ENCODE measurements around the gene DYSF. TPM values are rescaled to one million over a fixed set of nuclear protein-coding genes. Genes with fewer than 3 reads are reported as not detected.
"Not testable (repeated sequence)": the region's sequence is repeated elsewhere in the genome, so short reads cannot be mapped to it uniquely, and the experiment has no call there.

The DYSF gene
- total RNA-seq, 1 donor from 2014 or later = 72.0 TPM

DNA sequence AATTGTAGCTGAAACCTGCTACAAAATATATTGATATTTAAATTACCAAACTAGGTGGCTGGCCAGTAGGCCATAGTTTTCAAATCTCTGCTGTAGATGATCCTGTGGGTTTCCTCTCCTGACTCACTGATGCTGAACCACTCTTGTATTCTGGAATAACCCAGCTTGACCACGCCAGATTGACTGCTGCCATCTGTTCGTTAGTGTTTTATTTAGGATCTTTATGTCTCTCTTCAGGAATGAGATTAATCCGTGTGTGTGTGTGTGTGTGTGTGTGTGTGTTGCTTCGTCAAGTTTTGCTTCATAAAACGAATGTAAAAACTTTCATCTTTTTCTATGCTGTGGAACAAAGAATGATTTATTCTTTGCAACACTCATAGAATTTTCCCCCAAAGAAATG is 187.1 kb downstream of the DYSF start:
- H3K4me1 Mint-ChIP-seq (ENCODE audit: unreplicated experiment) = no peaks in the 10 kb centered on the region
- H3K36me3 Mint-ChIP-seq (ENCODE audit: unreplicated experiment) = peaks cover 3% of the 10 kb centered on the region
- no peaks in the 10 kb centered on the region for H3K9me3 Mint-ChIP-seq (ENCODE audit: unreplicated experiment)
- TF ChIP-seq CTCF (IDR thresholded peaks at IDR 0.05) = no peak
- no peak for DNase-seq (ENCODE audit: extremely low spot score, unreplicated experiment)
- H3K4me3 Mint-ChIP-seq (ENCODE audit: unreplicated experiment) = no peak overlapping the region
- no peaks in the 10 kb centered on the region for H3K27me3 Mint-ChIP-seq (ENCODE audit: unreplicated experiment)
- H3K27ac Mint-ChIP-seq (ENCODE audit: unreplicated experiment) = no peak overlapping the region

- H3K9me3 Mint-ChIP-seq (ENCODE audit: unreplicated experiment) = peaks cover 11% of the 10 kb centered on the region
- no peak overlapping the region for H3K4me3 Mint-ChIP-seq (ENCODE audit: unreplicated experiment)
- H3K27ac Mint-ChIP-seq (ENCODE audit: unreplicated experiment) = no peak overlapping the region
- peaks cover 23% of the 10 kb centered on the region for H3K36me3 Mint-ChIP-seq (ENCODE audit: unreplicated experiment)
- H3K27me3 Mint-ChIP-seq (ENCODE audit: unreplicated experiment) = no peaks in the 10 kb centered on the region
- H3K4me1 Mint-ChIP-seq (ENCODE audit: unreplicated experiment) = peaks cover 13% of the 10 kb centered on the region
- no peak for TF ChIP-seq CTCF (IDR thresholded peaks at IDR 0.05)
- no peak for DNase-seq (ENCODE audit: extremely low spot score, unreplicated experiment)
Measured at GRCh38 chr2:71643674-71644357, 190.5 kb downstream of the DYSF start.

- Mint-ChIP-seq H3K27ac (ENCODE audit: unreplicated experiment) (peak overlapping the region; percentile 23), H3K4me3 (ENCODE audit: unreplicated experiment) (no peak overlapping the region), H3K9me3 (ENCODE audit: unreplicated experiment) (peaks cover 11% of the 10 kb centered on the region), H3K4me1 (ENCODE audit: unreplicated experiment) (peaks cover 13% of the 10 kb centered on the region), H3K36me3 (ENCODE audit: unreplicated experiment) (peaks cover 26% of the 10 kb centered on the region), H3K27me3 (ENCODE audit: unreplicated experiment) (no peaks in the 10 kb centered on the region)
- no peak for DNase-seq (ENCODE audit: extremely low spot score, unreplicated experiment)
- no peak for TF ChIP-seq CTCF (IDR thresholded peaks at IDR 0.05)
Measured at GRCh38 chr2:71646028-71646427, 192.7 kb downstream of the DYSF start.

DNA sequence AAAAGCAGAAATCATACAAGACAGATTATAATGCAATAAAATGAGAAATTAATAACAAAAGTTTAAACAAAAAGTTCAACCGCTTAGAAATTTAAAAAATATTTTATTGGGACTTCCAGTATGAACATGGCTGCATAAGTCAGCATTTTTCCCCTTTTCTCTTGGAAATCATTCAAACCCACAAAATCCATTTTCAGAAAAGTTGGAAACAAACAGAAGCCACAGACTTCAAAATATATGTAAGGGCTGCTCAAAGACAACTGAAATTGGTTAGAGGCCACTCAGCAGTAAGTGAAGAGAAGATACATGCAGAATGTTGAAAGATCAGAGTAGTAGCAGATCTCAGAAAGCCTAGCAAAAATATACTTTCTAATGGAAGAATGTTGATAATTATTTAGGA is 194.0 kb downstream of the DYSF start:
- no peaks in the 10 kb centered on the region for H3K27me3 Mint-ChIP-seq (ENCODE audit: unreplicated experiment)
- H3K36me3 Mint-ChIP-seq (ENCODE audit: unreplicated experiment) = peaks cover 26% of the 10 kb centered on the region
- H3K27ac Mint-ChIP-seq (ENCODE audit: unreplicated experiment) = no peak overlapping the region
- H3K4me3 Mint-ChIP-seq (ENCODE audit: unreplicated experiment) = no peak overlapping the region
- peaks cover 11% of the 10 kb centered on the region for H3K9me3 Mint-ChIP-seq (ENCODE audit: unreplicated experiment)
- TF ChIP-seq CTCF (IDR thresholded peaks at IDR 0.05) = no peak
- peaks cover 13% of the 10 kb centered on the region for H3K4me1 Mint-ChIP-seq (ENCODE audit: unreplicated experiment)
- no peak for DNase-seq (ENCODE audit: extremely low spot score, unreplicated experiment)

DNA sequence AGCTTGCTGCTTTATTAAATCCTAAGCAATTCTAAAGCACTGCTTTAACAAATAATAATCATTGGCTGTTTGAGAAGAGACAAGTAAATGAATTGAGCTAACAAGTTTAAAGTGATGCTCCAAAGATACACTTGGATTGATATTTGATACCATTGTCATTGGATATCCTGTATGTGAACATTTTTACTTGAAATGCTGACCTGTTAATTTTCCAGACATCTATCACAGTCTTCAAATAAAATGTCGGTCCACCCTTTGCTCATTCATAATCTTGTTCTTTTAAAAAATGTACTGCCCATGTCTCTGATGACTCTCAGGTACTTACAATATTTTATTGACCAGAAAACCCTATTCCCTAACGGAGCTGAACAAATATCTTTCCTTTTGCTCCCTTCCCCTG is 202.1 kb downstream of the DYSF start:
- peaks cover 32% of the 10 kb centered on the region for H3K36me3 Mint-ChIP-seq (ENCODE audit: unreplicated experiment)
- no peak overlapping the region for H3K27ac Mint-ChIP-seq (ENCODE audit: unreplicated experiment)
- H3K9me3 Mint-ChIP-seq (ENCODE audit: unreplicated experiment) = peaks cover 6% of the 10 kb centered on the region
- no peaks in the 10 kb centered on the region for H3K4me1 Mint-ChIP-seq (ENCODE audit: unreplicated experiment)
- H3K4me3 Mint-ChIP-seq (ENCODE audit: unreplicated experiment) = no peak overlapping the region
- no peaks in the 10 kb centered on the region for H3K27me3 Mint-ChIP-seq (ENCODE audit: unreplicated experiment)
- no peak for TF ChIP-seq CTCF (IDR thresholded peaks at IDR 0.05)
- no peak for DNase-seq (ENCODE audit: extremely low spot score, unreplicated experiment)

DNA sequence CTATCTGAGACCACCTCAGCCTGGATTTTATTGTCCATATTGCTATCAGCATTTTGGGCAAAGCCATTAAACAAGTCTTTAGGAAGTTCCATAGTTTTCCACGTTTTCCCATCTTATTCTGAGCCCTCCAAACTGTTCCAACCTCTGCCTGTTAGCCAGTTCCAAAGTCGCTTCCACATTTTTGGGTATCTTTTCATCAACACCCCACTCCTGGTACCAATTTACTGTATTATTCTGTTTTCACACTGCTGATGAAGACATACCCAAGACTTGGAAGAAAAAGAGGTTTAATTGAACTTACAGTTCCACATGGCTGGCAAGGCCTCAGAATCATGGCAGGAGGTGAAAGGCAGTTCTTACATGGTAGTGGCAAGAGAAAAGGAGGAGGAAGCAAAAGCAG is 204.9 kb downstream of the DYSF start:
- H3K4me1 Mint-ChIP-seq (ENCODE audit: unreplicated experiment); H3K27me3 Mint-ChIP-seq (ENCODE audit: unreplicated experiment); H3K4me3 Mint-ChIP-seq (ENCODE audit: unreplicated experiment); H3K27ac Mint-ChIP-seq (ENCODE audit: unreplicated experiment); DNase-seq (ENCODE audit: extremely low spot score, unreplicated experiment); H3K9me3 Mint-ChIP-seq (ENCODE audit: unreplicated experiment): not testable (repeated sequence)
- peaks cover 27% of the 10 kb centered on the region for H3K36me3 Mint-ChIP-seq (ENCODE audit: unreplicated experiment)

Data from osteocyte (in vitro differentiated cells).